SU-DHL-6 (cell line): Measurements from ENCODE around the gene DMD.
"Not testable (repeated sequence)": the region's sequence is repeated elsewhere in the genome, so short reads cannot be mapped to it uniquely, and the experiment has no call there.

Experiments used
- H2AFZ ChIP-seq: fragments of 200-600 bp; sonication (generic); 2 replicates; pipeline ENCODE4 v1.6.1; 2014; ENCODE audit warnings: low read depth, mild to moderate bottlenecking, moderate library complexity, mixed read lengths, antibody characterized with exemption, low read length; ENCODE audit not compliant: severe bottlenecking
- H3F3A ChIP-seq: fragments of 200-600 bp; shearing (Covaris generic); 2 replicates; pipeline ENCODE4 v1.6.0; 2016; ENCODE audit warnings: antibody characterized with exemption, mild to moderate bottlenecking; ENCODE audit not compliant: insufficient read depth
- H3K27ac ChIP-seq: fragments of 200-600 bp; sonication (generic); 2 replicates; pipeline ENCODE4 v1.5.1; 2016; ENCODE audit warnings: low read depth, mild to moderate bottlenecking, low read length, moderate library complexity, mixed read lengths
- H3K27me3 ChIP-seq: fragments of 200-600 bp; sonication (generic), shearing (Covaris generic); 2 replicates; pipeline ENCODE4 v1.6.0; 2014; ENCODE audit warnings: mild to moderate bottlenecking, low read length
- H3K36me3 ChIP-seq: fragments of 200-600 bp; sonication (generic); 2 replicates; pipeline ENCODE4 v1.6.1; 2014; ENCODE audit warnings: mild to moderate bottlenecking, low read length, mixed read lengths
- H3K4me2 ChIP-seq: fragments of 300-600, 200-600 bp; shearing (Covaris generic), sonication (generic); 2 replicates; pipeline ENCODE4 v1.6.0; 2014; ENCODE audit warnings: low read length, low read depth, mild to moderate bottlenecking; ENCODE audit not compliant: poor library complexity, severe bottlenecking
- H3K4me3 ChIP-seq: fragments of 200-600 bp; sonication (generic); 2 replicates; pipeline ENCODE4 v1.5.1; 2014; ENCODE audit warnings: antibody characterized with exemption, low read length, mild to moderate bottlenecking, mixed read lengths; ENCODE audit not compliant: insufficient read depth, poor library complexity, severe bottlenecking
- H3K79me2 ChIP-seq: fragments of 200-600 bp; sonication (generic); 2 replicates; pipeline ENCODE4 v1.6.1; 2014; ENCODE audit warnings: mild to moderate bottlenecking, low read length, moderate library complexity; ENCODE audit not compliant: insufficient read depth
- H3K9ac ChIP-seq: fragments of 200-600 bp; sonication (generic); 2 replicates; pipeline ENCODE4 v1.7.0; 2014; ENCODE audit warnings: mild to moderate bottlenecking, low read length
- H3K9me2 ChIP-seq: fragments of 200-600 bp; sonication (generic); replicated peaks from 2 replicates; pipeline ENCODE4 v1.6.1; 2014; ENCODE audit warnings: low read length; ENCODE audit not compliant: insufficient read depth
- H3K9me3 ChIP-seq: fragments of 200-600 bp; sonication (generic); 2 replicates; pipeline ENCODE4 v1.6.1; 2014; ENCODE audit warnings: low read length, mixed read lengths; ENCODE audit not compliant: insufficient read depth
- H4K20me1 ChIP-seq: fragments of 200-600 bp; sonication (generic); 2 replicates; pipeline ENCODE4 v1.6.1; 2014; ENCODE audit warnings: low read depth, mild to moderate bottlenecking, antibody characterized with exemption, low read length, moderate library complexity, mixed read lengths
- CTCF ChIP-seq: fragments of 200-600 bp; sonication (generic); IDR thresholded peaks from one replicate; pipeline ENCODE4 v1.5.1; 2017; ENCODE audit warnings: antibody characterized with exemption, mild to moderate bottlenecking, low read length, moderate library complexity; ENCODE audit not compliant: insufficient read depth, poor library complexity, severe bottlenecking
- EZH2phosphoT487 ChIP-seq: fragments of 200-600 bp; sonication (generic), shearing (Covaris generic); conservative IDR thresholded peaks from 2 replicates; pipeline ENCODE4 v1.6.1; 2018; ENCODE audit warnings: mild to moderate bottlenecking, antibody characterized with exemption, low read length, moderate library complexity, mixed read lengths

The DMD gene

DNA sequence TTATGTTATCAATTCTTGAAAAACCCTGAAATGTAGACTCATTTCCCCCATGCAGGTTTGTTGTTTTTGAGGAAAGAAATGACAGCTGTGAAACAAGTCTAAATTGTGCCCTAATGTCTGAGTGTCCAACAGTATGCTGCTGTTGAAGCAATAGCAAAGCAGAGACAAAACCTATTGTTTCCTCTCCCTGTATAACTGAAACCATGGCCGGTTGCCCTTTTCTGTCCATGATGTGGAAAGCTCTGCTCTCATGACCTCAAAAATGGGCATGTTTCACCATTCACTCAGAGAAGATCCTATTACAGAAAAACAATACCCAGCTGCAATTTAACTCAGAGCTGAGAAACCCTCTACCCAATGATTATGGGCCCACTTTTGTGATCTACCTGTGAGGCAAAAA is 1826.9 kb downstream of the DMD start:
- TF ChIP-seq EZH2phosphoT487 (no peak), CTCF (no peak)
- Histone ChIP-seq H3K27ac (no peak overlapping the region), H3K9me3 (no peaks in the 10 kb centered on the region), H3K9ac (no peak overlapping the region), H3K27me3 (no peaks in the 10 kb centered on the region), H3K4me3 (no peak overlapping the region), H4K20me1 (no peaks in the 10 kb centered on the region), H3K9me2 (no peaks in the 10 kb centered on the region), H3K79me2 (no peaks in the 10 kb centered on the region), H3F3A (no peaks in the 10 kb centered on the region), H3K36me3 (no peaks in the 10 kb centered on the region), H2AFZ (no peak overlapping the region), H3K4me2 (no peak overlapping the region)

DNA sequence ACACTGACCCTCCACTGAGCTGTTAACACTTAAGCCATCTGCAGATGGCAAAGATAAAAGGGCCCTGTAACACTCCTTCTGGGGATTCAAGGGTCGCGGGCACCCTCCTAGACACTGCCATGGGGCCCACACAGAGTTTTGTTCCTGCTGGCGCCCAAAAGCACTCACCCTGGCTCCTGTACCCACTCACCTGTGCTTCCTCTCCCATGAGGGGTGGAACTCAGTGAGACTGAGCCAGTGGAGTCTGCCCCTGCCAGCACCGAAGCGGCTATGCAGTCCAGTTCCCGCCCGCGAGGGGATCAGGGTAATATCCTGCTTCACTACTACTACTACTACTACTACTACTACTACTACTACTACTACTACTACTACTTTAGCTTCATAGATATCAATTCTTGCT is 1827.4 kb downstream of the DMD start:
- Histone ChIP-seq H3K9me3 (no peaks in the 10 kb centered on the region), H3K36me3 (no peaks in the 10 kb centered on the region)

DNA sequence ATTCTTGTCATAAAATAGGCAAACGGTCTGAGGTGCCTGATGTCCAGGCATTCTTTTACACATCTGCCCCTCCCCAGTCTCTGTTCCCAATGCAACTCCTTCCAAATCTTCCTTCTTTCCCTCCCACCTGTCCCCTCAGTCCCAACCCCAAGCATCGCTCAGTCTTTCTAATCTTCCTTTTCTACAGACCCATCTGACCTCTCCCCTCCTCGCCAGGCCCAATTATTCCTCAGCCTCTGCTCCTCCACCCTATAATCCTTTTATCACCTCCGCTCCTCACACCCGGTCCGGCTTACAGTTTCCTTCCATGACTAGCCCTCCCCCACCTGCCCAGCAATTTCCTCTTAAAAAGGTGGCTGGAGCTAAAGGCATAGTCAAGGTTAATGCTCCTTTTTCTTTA is 1832.4 kb downstream of the DMD start:
- H3K4me3 ChIP-seq, H3F3A ChIP-seq, H3K36me3 ChIP-seq, H3K79me2 ChIP-seq, H2AFZ ChIP-seq, H3K27me3 ChIP-seq, H3K9me3 ChIP-seq, H4K20me1 ChIP-seq, H3K4me2 ChIP-seq, H3K27ac ChIP-seq, H3K9ac ChIP-seq, H3K9me2 ChIP-seq: not testable (repeated sequence)

More for the DNA sequence above, 1827.4 kb downstream of the DMD start:
- Histone ChIP-seq H4K20me1 (no peaks in the 10 kb centered on the region), H3K4me3 (no peak overlapping the region), H3K4me2 (no peak overlapping the region), H2AFZ (no peak overlapping the region), H3K9me2 (no peaks in the 10 kb centered on the region), H3K9ac (no peak overlapping the region), H3K27ac (no peak overlapping the region), H3K27me3 (no peaks in the 10 kb centered on the region), H3F3A (no peaks in the 10 kb centered on the region), H3K79me2 (no peaks in the 10 kb centered on the region)
- TF ChIP-seq EZH2phosphoT487 (no peak), CTCF (no peak)

DNA sequence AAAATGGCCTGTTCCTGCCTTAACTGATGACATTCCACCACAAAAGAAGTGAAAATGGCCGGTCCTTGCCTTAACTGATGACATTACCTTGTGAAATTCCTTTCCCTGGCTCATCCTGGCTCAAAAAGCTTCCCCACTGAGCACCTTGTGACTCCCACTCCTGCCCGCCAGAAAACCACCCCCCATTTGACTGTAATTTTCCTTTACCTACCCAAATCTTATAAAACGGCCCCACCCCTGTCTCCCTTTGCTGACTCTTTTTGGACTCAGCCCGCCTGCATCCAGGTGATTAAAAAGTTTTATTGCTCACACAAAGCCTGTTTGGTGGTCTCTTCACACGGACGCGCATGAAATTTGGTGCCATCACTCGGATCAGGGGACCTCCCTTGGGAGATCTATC is 1833.5 kb downstream of the DMD start:
- not testable (repeated sequence) for H3F3A ChIP-seq, H3K27me3 ChIP-seq, H3K79me2 ChIP-seq, H3K9ac ChIP-seq, H2AFZ ChIP-seq, H4K20me1 ChIP-seq, H3K9me2 ChIP-seq, H3K36me3 ChIP-seq, H3K9me3 ChIP-seq, H3K27ac ChIP-seq, H3K4me2 ChIP-seq, H3K4me3 ChIP-seq
